Measurements from ENCODE around the gene CCNG2.

- TF ChIP-seq EZH2 (IDR thresholded peaks at IDR 0.05; ENCODE audit: borderline replicate concordance, low read depth, low read length, poor library complexity, severe bottlenecking) (no peak), CTCF (conservative IDR thresholded peaks at IDR 0.05; ENCODE audit: low read depth, low read length) (no peak)
These were observed 31.7 kb downstream of the CCNG2 start for GRCh38 chr4:77188498-77189220.
